Osteocyte (in vitro differentiated cells): ENCODE data around the gene EPN2. TPM values are rescaled to one million over a fixed set of nuclear protein-coding genes. Genes with fewer than 3 reads are reported as not detected.
"Not testable (repeated sequence)": the region's sequence is repeated elsewhere in the genome, so short reads cannot be mapped to it uniquely, and the experiment has no call there.

Experiments used
- DNase-seq: peaks from one replicate; pipeline ENCODE4 v3.0.0; 2021; ENCODE audit warnings: mixed read lengths; ENCODE audit not compliant: unreplicated experiment; ENCODE audit errors: extremely low spot score
- H3K27ac Mint-ChIP-seq: one replicate; pipeline ENCODE4 v1.8.0; 2021; ENCODE audit warnings: mild to moderate bottlenecking, mixed read lengths; ENCODE audit not compliant: unreplicated experiment
- H3K27me3 Mint-ChIP-seq: one replicate; pipeline ENCODE4 v1.8.0; 2021; ENCODE audit warnings: mixed read lengths; ENCODE audit not compliant: unreplicated experiment
- H3K36me3 Mint-ChIP-seq: one replicate; pipeline ENCODE4 v1.8.0; 2021; ENCODE audit warnings: mixed read lengths; ENCODE audit not compliant: unreplicated experiment
- H3K4me1 Mint-ChIP-seq: one replicate; pipeline ENCODE4 v1.8.0; 2021; ENCODE audit warnings: mixed read lengths; ENCODE audit not compliant: unreplicated experiment
- H3K4me3 Mint-ChIP-seq: one replicate; pipeline ENCODE4 v1.8.0; 2021; ENCODE audit warnings: mild to moderate bottlenecking, moderate library complexity, mixed read lengths; ENCODE audit not compliant: unreplicated experiment
- H3K9me3 Mint-ChIP-seq: one replicate; pipeline ENCODE4 v1.8.0; 2021; ENCODE audit warnings: mixed read lengths; ENCODE audit not compliant: unreplicated experiment
- total RNA-seq: library from RNA; stranded (reverse); gene quantifications from 2 replicates; pipeline ENCODE4 v1.2.1, GENCODE V29; 2021
- TF ChIP-seq, protein P1 (sequence below): fragments of 200-600 bp; sonication (generic); IDR thresholded peaks from 2 replicates; pipeline ENCODE4 v1.5.0; 2021; ENCODE audit warnings: antibody characterized with exemption, mild to moderate bottlenecking, moderate library complexity

The EPN2 gene
- total RNA-seq, 1 donor from 2014 or later: 54.7 TPM

- H3K4me3 Mint-ChIP-seq: no peak overlapping the region
- no peaks in the 10 kb centered on the region for H3K9me3 Mint-ChIP-seq
- peaks cover 51% of the 10 kb centered on the region for H3K4me1 Mint-ChIP-seq
- peaks cover 2% of the 10 kb centered on the region for H3K36me3 Mint-ChIP-seq
- H3K27me3 Mint-ChIP-seq: no peaks in the 10 kb centered on the region
- DNase-seq: no peak
- TF ChIP-seq, protein P1, sequence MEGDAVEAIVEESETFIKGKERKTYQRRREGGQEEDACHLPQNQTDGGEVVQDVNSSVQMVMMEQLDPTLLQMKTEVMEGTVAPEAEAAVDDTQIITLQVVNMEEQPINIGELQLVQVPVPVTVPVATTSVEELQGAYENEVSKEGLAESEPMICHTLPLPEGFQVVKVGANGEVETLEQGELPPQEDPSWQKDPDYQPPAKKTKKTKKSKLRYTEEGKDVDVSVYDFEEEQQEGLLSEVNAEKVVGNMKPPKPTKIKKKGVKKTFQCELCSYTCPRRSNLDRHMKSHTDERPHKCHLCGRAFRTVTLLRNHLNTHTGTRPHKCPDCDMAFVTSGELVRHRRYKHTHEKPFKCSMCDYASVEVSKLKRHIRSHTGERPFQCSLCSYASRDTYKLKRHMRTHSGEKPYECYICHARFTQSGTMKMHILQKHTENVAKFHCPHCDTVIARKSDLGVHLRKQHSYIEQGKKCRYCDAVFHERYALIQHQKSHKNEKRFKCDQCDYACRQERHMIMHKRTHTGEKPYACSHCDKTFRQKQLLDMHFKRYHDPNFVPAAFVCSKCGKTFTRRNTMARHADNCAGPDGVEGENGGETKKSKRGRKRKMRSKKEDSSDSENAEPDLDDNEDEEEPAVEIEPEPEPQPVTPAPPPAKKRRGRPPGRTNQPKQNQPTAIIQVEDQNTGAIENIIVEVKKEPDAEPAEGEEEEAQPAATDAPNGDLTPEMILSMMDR: no peak
- H3K27ac Mint-ChIP-seq: no peak overlapping the region
Measured at GRCh38 chr17:19273731-19274130, 36.6 kb downstream of the EPN2 start.

- H3K27ac Mint-ChIP-seq: peak overlapping the region; percentile 73
- H3K27me3 Mint-ChIP-seq: no peaks in the 10 kb centered on the region
- no peak overlapping the region for H3K4me3 Mint-ChIP-seq
- TF ChIP-seq, protein P1: no peak
- H3K36me3 Mint-ChIP-seq: peaks cover 2% of the 10 kb centered on the region
- no peak for DNase-seq
- peaks cover 54% of the 10 kb centered on the region for H3K4me1 Mint-ChIP-seq
- H3K9me3 Mint-ChIP-seq: no peaks in the 10 kb centered on the region
Measured at GRCh38 chr17:19274893-19275292, 37.7 kb downstream of the EPN2 start.

- H3K27me3 Mint-ChIP-seq: no peaks in the 10 kb centered on the region
- no peaks in the 10 kb centered on the region for H3K9me3 Mint-ChIP-seq
- H3K27ac Mint-ChIP-seq: no peak overlapping the region
- peaks cover 2% of the 10 kb centered on the region for H3K36me3 Mint-ChIP-seq
- peaks cover 54% of the 10 kb centered on the region for H3K4me1 Mint-ChIP-seq
- no peak overlapping the region for H3K4me3 Mint-ChIP-seq
- TF ChIP-seq, protein P1: no peak
- no peak for DNase-seq
Measured at GRCh38 chr17:19275457-19276127, 38.4 kb downstream of the EPN2 start.

- H3K27me3 Mint-ChIP-seq, H3K9me3 Mint-ChIP-seq, H3K27ac Mint-ChIP-seq, H3K36me3 Mint-ChIP-seq, H3K4me3 Mint-ChIP-seq, DNase-seq: not testable (repeated sequence)
- peaks cover 32% of the 10 kb centered on the region for H3K4me1 Mint-ChIP-seq
Measured at GRCh38 chr17:19278284-19278683, 41.1 kb downstream of the EPN2 start.

GRCh38 chr17:19278729-19279128, 41.6 kb downstream of the EPN2 start:
- DNase-seq: no peak

More at GRCh38 chr17:19278729-19279128, 41.6 kb downstream of the EPN2 start:
- Mint-ChIP-seq H3K9me3 (no peaks in the 10 kb centered on the region), H3K4me1 (peaks cover 29% of the 10 kb centered on the region), H3K27me3 (no peaks in the 10 kb centered on the region), H3K27ac (peak overlapping the region; percentile 48), H3K36me3 (peaks cover 10% of the 10 kb centered on the region), H3K4me3 (no peak overlapping the region)
- TF ChIP-seq, protein P1: no peak
